Activated T-cell treated with anti-CD3 and anti-CD28 coated beads, Interleukin-2, amount 50 U/mL, for 72 hours (primary cell): ENCODE measurements around the gene INPP5B. TPM values are rescaled to one million over a fixed set of nuclear protein-coding genes. Genes with fewer than 3 reads are reported as not detected.
"Not testable (repeated sequence)": the region's sequence is repeated elsewhere in the genome, so short reads cannot be mapped to it uniquely, and the experiment has no call there.

Experiments used
- ATAC-seq, 2 donors: fragments of 150-1000 bp; cut with Tn5 transposase; replicated peaks in 1 of 2; 2 replicates each; pipeline ENCODE4 v1.10.0; 2021; ENCODE audit warnings: moderate library complexity in 2 of 2, mild to moderate bottlenecking in 1 of 2
- DNase-seq, 2 donors: peaks; one replicate each; pipeline ENCODE4 v3.0.0; 2021 to 2022; ENCODE audit warnings: mixed read lengths in 1 of 2
- H3K27ac Mint-ChIP-seq: one replicate; pipeline ENCODE4 v1.8.0; 2022; ENCODE audit warnings: mild to moderate bottlenecking, moderate library complexity, mixed read lengths
- H3K27me3 Mint-ChIP-seq: one replicate; pipeline ENCODE4 v1.8.0; 2022; ENCODE audit warnings: low read depth, mixed read lengths
- H3K36me3 Mint-ChIP-seq, 2 donors: one replicate each; pipeline ENCODE4 v1.8.0; 2022; ENCODE audit warnings: mixed read lengths in 2 of 2, mild to moderate bottlenecking in 1 of 2; ENCODE audit not compliant: insufficient read depth in 2 of 2
- H3K4me1 Mint-ChIP-seq: one replicate; pipeline ENCODE4 v1.8.0; 2022; ENCODE audit warnings: low read depth, mixed read lengths
- H3K4me3 Mint-ChIP-seq, 2 donors: one replicate each; pipeline ENCODE4 v1.8.0; 2022; ENCODE audit warnings: mild to moderate bottlenecking in 2 of 2, mixed read lengths in 2 of 2, moderate library complexity in 2 of 2
- H3K9me3 Mint-ChIP-seq, 2 donors: one replicate each; pipeline ENCODE4 v1.8.0; 2022; ENCODE audit warnings: mixed read lengths in 2 of 2
- total RNA-seq, 2 donors: library from RNA; stranded (reverse); gene quantifications; one replicate each; pipeline ENCODE4 v1.2.3, GENCODE V29; 2022

The INPP5B gene
- total RNA-seq, 2 donors from 2014 or later: 44.7 to 53.6 TPM

DNA sequence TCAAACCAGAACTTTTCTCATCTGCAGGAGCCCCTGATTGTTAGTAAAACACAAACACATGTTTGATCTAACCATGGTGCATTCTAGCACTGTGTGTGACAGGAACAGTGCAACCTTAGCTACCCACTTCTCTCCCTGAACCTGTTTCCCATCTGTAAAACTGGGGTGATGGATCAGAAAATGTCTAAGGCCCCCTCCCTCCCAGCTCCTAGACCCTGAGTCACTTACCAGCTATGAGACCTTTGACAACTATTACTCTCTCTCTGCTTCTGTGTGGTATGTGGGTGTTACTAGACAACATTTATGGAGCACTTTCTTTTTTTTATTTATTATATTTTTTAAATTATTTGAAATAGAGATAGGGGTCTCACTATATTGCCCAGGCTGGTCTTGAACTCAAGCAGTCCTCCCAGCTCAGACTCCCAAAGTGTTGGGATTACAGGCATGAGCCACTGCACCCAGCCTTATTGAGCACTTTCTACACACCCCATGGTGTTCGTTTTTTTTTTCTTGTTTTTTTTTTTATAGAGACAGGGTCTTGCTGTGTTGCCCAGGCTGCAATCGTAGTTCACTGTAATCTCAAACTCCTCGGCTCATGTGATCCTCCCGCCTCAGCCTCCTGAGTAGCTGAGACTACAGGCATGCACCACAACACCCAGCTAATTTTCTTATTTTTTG lies 2.6 kb downstream of the INPP5B start:
- no peak for DNase-seq
- Mint-ChIP-seq H3K4me1 (peaks cover 23% of the 10 kb centered on the region), H3K27ac (no peak overlapping the region), H3K4me3 (no peak overlapping the region), H3K9me3 (no peaks in the 10 kb centered on the region), H3K36me3 (peaks cover 0 to 6% of the 10 kb centered on the region in 2 donors), H3K27me3 (no peaks in the 10 kb centered on the region)
- ATAC-seq: no peak

DNA sequence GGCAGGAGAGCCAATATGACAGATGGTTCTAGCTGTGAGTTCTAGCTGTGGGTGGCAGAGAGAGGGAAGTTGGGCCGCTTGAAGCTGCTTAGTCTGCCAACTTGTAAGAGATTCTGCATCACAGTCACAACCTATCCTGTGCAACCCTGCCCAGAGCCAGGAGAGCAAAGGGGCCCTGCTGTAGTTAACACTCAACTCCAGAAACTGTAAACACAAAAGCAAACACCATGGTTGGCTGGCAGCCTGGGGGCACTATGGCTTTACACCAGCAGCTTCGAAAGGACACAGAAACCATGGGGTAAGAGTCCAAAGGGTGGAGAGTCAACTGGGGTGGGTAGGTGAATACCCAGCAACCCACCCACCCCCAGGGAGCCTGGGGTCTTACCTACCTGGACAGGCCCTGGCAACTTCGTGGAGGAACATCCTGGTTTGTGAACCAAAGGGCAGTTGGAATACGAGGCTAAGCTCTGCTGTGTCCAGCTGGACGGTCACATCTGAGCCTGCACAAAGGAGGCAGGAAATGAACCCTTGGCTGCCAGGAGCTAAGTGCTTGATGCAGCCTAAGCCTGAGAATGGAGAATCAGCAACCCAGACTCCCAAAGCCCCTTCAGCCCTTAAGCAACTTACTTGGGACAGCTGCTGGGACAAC lies 6.4 kb downstream of the INPP5B start:
- Mint-ChIP-seq H3K4me1 (peaks cover 4% of the 10 kb centered on the region), H3K27ac (no peak overlapping the region), H3K36me3 (peaks cover 0 to 11% of the 10 kb centered on the region in 2 donors), H3K9me3 (no peaks in the 10 kb centered on the region), H3K27me3 (no peaks in the 10 kb centered on the region), H3K4me3 (no peak overlapping the region)
- DNase-seq (no peak), ATAC-seq (no peak)

DNA sequence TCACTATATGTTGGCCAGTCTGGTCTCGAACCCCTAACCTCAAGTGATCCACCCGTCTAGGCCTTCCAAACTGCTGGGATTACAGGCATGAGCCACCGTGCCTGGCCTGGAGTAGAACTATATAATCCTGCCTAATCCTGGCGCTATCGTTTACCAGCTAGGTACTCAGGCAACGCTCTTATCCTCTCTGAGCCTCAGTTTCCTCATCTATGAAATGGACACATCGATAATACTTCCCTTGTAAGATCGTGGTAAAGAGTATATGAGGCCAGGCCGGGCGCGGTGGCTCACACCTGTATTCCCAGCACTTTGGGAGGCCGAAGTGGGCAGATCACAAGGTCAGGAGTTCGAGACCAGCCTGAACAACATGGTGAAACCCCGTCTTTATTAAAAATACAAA lies 10.1 kb downstream of the INPP5B start:
- not testable (repeated sequence) for H3K27ac Mint-ChIP-seq, H3K9me3 Mint-ChIP-seq, H3K4me3 Mint-ChIP-seq, DNase-seq, ATAC-seq, H3K27me3 Mint-ChIP-seq
- peaks cover 24% of the 10 kb centered on the region for H3K4me1 Mint-ChIP-seq
- H3K36me3 Mint-ChIP-seq: peaks cover 4 to 12% of the 10 kb centered on the region in 2 donors

DNA sequence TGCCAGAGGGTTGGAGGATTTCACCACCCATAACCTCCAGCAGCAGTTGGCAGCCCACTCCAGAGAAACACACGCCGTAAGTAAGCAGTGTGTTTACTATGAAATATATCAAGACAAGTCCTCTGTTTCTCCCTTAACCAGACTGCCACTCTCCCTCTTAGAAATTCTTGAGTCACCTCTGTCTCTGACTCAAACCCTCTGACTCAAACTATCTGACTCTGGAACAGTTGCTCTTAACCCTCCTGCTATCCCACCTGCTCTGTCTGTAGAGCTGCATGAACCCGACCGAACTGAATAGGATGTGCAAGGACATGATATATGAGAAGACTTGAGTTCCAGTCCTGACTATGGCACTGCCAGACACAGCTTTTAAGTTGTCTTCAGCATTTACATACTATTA lies 14.1 kb downstream of the INPP5B start:
- H3K27ac Mint-ChIP-seq: no peak overlapping the region
- ATAC-seq (peak; percentile 53 to 57), DNase-seq (peak in 1 of 2 donors; percentile 31)
- no peaks in the 10 kb centered on the region for H3K9me3 Mint-ChIP-seq
- peaks cover 45% of the 10 kb centered on the region for H3K4me1 Mint-ChIP-seq
- H3K36me3 Mint-ChIP-seq: peaks cover 10 to 20% of the 10 kb centered on the region in 2 donors
- peak overlapping the region; percentile 71 to 99 for H3K4me3 Mint-ChIP-seq
- no peaks in the 10 kb centered on the region for H3K27me3 Mint-ChIP-seq

DNA sequence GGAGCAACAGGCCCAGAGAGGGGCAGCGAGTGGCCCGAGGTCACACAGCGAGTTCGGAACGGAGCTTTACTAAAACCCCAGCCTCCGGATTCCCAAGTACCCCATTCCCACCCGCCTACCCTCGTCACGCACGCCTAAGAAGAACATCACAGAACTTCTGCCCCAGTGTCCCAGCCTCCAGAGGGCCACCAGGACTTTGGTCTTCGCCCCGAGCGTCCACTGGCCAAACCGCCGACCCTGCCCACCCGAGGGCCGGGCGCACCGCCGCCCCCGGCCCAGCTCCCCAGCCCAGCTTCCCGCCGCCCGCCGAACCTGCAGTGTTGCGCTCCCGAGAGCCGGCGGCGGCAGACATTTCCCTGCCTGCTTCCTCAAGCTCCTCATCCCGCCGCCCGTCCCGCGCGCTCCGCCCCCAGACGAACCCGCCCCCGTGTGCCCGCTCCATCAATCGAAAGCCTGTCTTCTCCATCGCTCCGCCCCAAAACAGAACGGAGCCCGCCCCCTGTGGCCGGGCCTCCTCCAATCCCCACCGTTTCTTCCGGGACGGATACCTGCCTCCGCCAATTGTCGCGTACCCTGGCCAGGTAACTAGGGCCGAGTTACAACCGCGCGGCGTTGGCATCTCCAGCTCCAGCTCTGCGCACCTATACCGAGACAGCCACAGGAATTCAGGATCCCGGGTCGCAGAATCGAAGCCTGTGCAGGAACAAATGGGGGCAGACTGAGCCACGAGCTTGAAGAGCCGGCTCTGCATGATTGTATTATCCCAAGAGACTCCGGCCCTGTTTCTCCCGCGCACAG lies 15.3 kb downstream of the INPP5B start:
- peak; percentile 98 for DNase-seq
- peaks cover 10 to 22% of the 10 kb centered on the region in 2 donors for H3K36me3 Mint-ChIP-seq
- peaks cover 54% of the 10 kb centered on the region for H3K4me1 Mint-ChIP-seq
- no peaks in the 10 kb centered on the region for H3K9me3 Mint-ChIP-seq
- H3K4me3 Mint-ChIP-seq: peak overlapping the region; percentile 97 to 99
- no peaks in the 10 kb centered on the region for H3K27me3 Mint-ChIP-seq
- ATAC-seq: peak; percentile 96 to 97
- peak overlapping the region; percentile 75 for H3K27ac Mint-ChIP-seq

DNA sequence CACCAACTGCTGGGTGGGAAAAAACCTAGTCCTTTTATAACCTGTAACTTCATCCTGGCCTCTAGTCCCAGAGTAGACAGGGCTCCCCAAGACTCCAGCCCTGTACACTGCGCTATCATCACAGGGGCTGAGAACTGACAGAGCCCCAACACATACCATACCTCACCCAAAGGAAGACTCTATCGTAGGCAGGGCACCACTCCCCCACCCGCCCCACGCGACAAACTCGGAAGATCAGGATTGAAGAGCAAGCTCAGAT lies 15.8 kb downstream of the INPP5B start:
- no peaks in the 10 kb centered on the region for H3K27me3 Mint-ChIP-seq
- no peaks in the 10 kb centered on the region for H3K9me3 Mint-ChIP-seq
- DNase-seq: no peak
- H3K27ac Mint-ChIP-seq: peak overlapping the region; percentile 80
- H3K36me3 Mint-ChIP-seq: peaks cover 10 to 19% of the 10 kb centered on the region in 2 donors
- peaks cover 58% of the 10 kb centered on the region for H3K4me1 Mint-ChIP-seq
- peak overlapping the region; percentile 97 to 99 for H3K4me3 Mint-ChIP-seq
- no peak for ATAC-seq

DNA sequence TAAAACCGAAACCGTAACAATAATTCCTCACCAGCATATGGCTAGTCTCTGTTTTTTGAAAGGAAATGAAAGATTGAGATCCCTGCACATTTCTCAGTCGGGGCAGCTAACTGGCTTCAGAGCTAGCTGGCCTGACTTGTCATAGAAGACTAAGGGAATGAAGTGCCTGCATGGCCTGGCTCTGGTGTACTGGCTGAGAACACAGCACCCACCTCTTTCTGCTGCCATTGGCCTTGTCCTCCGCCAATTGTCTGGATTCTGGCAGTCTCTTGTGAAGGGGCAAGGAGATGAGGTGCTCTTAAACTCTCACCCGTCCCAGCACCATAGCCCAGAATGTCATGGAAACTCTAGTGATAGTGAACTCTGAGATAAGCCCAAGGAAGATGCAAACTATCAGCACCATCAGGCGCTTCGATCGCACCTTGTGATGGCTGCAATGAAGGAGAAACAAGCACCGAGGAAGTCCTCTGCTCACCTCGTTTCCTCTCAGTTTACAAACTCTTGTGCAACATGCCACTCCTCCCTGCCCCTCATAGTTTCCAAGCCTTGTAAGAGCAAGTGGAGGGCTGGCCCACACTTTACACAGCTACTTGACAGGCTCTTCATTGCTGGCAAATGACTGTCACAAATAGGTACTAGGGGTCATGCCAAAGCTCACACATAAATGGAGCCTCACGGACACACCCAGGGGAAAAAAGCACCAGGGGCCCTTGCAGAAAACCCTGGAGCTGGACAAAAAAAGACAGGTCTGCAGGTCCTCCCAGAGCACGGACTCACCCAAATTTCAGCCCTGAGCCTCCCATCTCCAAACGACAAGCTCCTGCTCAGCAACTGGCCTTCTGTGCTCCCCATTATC lies 16.4 kb downstream of the INPP5B start:
- Mint-ChIP-seq H3K27ac (peak overlapping the region; percentile 80), H3K4me1 (peaks cover 64% of the 10 kb centered on the region), H3K4me3 (peak overlapping the region; percentile 97 to 99), H3K36me3 (peaks cover 10 to 18% of the 10 kb centered on the region in 2 donors), H3K27me3 (no peaks in the 10 kb centered on the region), H3K9me3 (no peaks in the 10 kb centered on the region)
- DNase-seq: peak; percentile 35 to 43
- ATAC-seq: peak in 1 of 2 donors; percentile 26

DNA sequence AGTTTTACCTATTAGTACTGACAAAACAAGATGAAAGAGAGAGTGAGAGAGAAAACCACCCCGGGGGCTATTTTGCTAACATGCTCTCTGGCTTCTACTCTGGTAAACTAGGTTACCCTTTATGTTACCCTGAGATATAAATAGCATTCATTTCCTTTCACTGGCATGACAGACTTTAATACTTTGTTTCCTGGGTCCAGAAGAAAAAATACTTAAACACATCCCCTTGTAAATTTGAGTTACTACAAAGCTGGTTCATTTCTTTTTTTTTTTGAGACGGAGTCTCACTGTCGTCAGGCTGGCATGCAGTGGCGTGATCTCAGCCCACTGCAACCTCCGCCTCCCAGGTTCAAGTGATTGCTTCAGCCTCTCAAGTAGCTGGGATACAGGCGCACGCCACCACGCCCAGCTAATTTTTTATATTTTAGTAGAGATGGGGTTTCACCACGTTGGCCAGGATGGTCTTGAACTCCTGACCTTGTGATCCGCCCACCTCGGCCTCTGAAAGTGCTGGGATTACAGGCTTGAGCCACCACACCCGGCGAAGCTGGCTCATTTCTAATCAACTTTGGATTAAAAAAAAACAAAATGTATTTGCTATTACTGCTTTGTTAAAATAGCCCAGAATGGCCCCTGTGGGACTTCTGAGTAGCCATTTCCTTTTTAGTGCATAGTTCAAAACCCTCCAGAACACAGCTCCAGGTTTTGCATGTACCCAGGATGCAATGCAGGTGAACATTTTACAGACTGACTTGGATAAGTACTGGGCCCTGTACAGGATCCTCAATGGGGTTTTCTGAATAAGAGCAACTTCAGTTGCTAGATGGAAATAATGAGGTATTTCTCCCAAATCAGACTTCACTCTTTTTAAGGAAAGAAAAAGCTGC lies 20.6 kb downstream of the INPP5B start:
- peaks cover 9 to 20% of the 10 kb centered on the region in 2 donors for H3K36me3 Mint-ChIP-seq
- peak overlapping the region; percentile 88 for H3K27ac Mint-ChIP-seq
- H3K27me3 Mint-ChIP-seq: no peaks in the 10 kb centered on the region
- no peak for ATAC-seq
- H3K9me3 Mint-ChIP-seq: no peaks in the 10 kb centered on the region
- H3K4me1 Mint-ChIP-seq: peaks cover 52% of the 10 kb centered on the region
- H3K4me3 Mint-ChIP-seq: peak overlapping the region in 1 of 2 donors; percentile 44
- DNase-seq: no peak

DNA sequence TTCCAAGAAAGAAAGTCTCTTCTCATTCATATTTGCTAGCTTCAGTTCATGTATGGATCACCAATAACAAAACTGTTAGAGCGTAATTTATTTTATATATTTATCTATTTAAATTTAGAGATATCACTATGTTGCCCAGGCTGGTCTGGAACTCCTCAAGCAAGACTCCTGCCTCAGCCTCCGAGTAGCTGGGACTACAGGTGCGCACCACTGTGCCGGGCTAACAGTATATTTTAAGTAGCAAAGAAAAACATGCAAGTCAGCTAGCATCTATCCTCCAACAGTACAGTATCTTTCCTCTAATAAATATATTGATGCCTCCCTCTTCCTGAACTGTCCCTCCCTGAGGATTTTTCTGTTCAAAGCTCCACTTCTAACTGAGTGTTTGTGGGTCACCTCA lies 21.5 kb downstream of the INPP5B start:
- H3K4me1 Mint-ChIP-seq: peaks cover 42% of the 10 kb centered on the region
- no peaks in the 10 kb centered on the region for H3K9me3 Mint-ChIP-seq
- no peaks in the 10 kb centered on the region for H3K27me3 Mint-ChIP-seq
- ATAC-seq: no peak
- H3K4me3 Mint-ChIP-seq: peak overlapping the region in 1 of 2 donors; percentile 44
- H3K36me3 Mint-ChIP-seq: peaks cover 6 to 18% of the 10 kb centered on the region in 2 donors
- peak overlapping the region; percentile 79 for H3K27ac Mint-ChIP-seq
- no peak for DNase-seq

DNA sequence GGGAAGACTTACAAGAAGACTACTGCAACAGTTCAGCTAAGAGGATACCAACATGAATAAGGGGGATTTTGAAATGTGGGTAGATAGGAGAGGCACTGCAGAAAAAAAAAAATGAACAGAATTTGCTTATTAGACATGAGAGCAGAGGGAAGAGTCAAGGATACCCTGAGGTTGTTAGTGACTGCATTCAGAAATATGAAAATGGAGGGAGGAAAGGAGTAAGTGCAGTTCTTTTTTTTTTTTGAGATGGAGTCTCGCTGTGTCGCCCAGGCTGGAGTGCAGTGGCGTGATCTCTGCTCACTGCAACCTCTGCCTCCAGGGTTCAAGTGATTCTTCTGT lies 23.3 kb downstream of the INPP5B start:
- H3K4me3 Mint-ChIP-seq: peak overlapping the region in 1 of 2 donors; percentile 33
- H3K9me3 Mint-ChIP-seq: no peaks in the 10 kb centered on the region
- H3K27ac Mint-ChIP-seq: peak overlapping the region; percentile 69
- peaks cover 39% of the 10 kb centered on the region for H3K4me1 Mint-ChIP-seq
- DNase-seq (no peak), ATAC-seq (no peak)
- no peaks in the 10 kb centered on the region for H3K27me3 Mint-ChIP-seq
- peaks cover 5 to 17% of the 10 kb centered on the region in 2 donors for H3K36me3 Mint-ChIP-seq

DNA sequence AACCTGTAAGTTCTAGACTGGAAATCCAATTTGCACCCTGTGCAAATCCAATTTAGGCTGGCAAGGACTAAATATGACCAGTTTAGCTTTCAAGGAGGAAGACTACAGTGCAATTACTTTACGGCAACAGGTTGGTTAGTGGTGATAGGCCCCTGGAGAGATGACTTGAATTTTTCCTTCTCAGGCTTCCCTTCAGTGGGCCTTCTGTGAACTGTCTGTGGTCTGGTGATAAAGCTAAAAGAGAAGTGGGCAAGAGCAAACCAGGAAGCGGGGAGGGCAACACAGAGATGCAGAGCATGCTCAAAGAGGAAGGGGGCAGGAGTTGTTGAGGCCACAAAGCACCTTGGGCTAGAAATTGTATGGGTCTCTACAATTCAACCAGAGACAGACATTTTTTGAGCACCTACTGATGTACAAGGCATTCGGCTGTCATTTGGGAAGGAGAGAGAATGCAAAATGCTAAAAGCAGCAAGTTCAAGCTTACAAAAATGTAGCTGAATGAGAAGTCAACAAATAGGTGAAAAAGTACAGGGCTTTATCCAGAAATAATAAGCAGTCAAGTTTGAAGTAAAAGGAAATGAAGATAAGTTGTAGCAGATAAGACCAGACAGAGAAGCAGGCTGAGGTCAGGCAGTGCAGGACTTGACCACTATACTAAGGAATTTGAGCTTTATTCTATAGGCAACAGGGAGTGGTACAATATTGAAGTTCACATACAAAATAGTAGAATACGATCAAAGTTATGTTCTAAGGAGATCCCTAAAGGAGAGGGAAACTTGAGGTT lies 23.9 kb downstream of the INPP5B start:
- peak overlapping the region; percentile 15 to 33 for H3K4me3 Mint-ChIP-seq

More for the DNA sequence above, 23.9 kb downstream of the INPP5B start:
- no peaks in the 10 kb centered on the region for H3K27me3 Mint-ChIP-seq
- peak overlapping the region; percentile 69 for H3K27ac Mint-ChIP-seq
- peaks cover 5 to 13% of the 10 kb centered on the region in 2 donors for H3K36me3 Mint-ChIP-seq
- DNase-seq (peak in 1 of 2 donors; percentile 15), ATAC-seq (peak; percentile 58 to 78)
- peaks cover 35% of the 10 kb centered on the region for H3K4me1 Mint-ChIP-seq
- no peaks in the 10 kb centered on the region for H3K9me3 Mint-ChIP-seq
